Left kidney (tissue), 1 donor: ENCODE results near the gene MAMLD1. TPM values are rescaled to one million over a fixed set of nuclear protein-coding genes. Genes with fewer than 3 reads are reported as not detected.

ENCODE experiments used
- polyA plus RNA-seq: library from polyadenylated mRNA; unstranded; fragments of 120-200 nt; gene quantifications from one replicate; pipeline ENCODE4 v1.2.1, GENCODE V29; 2013; ENCODE audit not compliant: insufficient read length

Gene MAMLD1
- polyA plus RNA-seq, 1 donor = 7.5 TPM

Other genes with a start within 250 kb of the MAMLD1 start
- 17.6 TPM for gene MTM1, start 205.3 kb downstream of the MAMLD1 start, polyA plus RNA-seq